SJSA1 (cell line): Measurements from ENCODE around the gene RAI14. TPM values are rescaled to one million over a fixed set of nuclear protein-coding genes. Genes with fewer than 3 reads are reported as not detected.
"Not testable (repeated sequence)": the region's sequence is repeated elsewhere in the genome, so short reads cannot be mapped to it uniquely, and the experiment has no call there.

Source experiments
- DNase-seq, 2 experiments: peaks; one replicate each; pipeline ENCODE4 v3.0.0-alpha.2; 2015 to 2020; ENCODE audit warnings: low spot score in 2 of 2, low read depth in 1 of 2
- H3K27ac ChIP-seq: fragments of 250-450 bp; sonication (Bioruptor Pico); 2 replicates; pipeline ENCODE4 v1.5.1; 2020; ENCODE audit warnings: mild to moderate bottlenecking, moderate library complexity
- H3K27me3 ChIP-seq: fragments of 250-450 bp; sonication (Bioruptor Pico); replicated peaks from 2 replicates; pipeline ENCODE4 v1.5.1; 2020; ENCODE audit warnings: mild to moderate bottlenecking, moderate library complexity
- H3K36me3 ChIP-seq: fragments of 250-450 bp; sonication (Bioruptor Pico); 2 replicates; pipeline ENCODE4 v1.5.1; 2020; ENCODE audit warnings: mild to moderate bottlenecking
- H3K4me1 ChIP-seq: fragments of 250-450 bp; sonication (Bioruptor Pico); replicated peaks from 2 replicates; pipeline ENCODE4 v1.6.1; 2021; ENCODE audit warnings: mild to moderate bottlenecking
- H3K4me3 ChIP-seq: fragments of 250-450 bp; sonication (Bioruptor Pico); 2 replicates; pipeline ENCODE4 v1.5.1; 2020; ENCODE audit warnings: mild to moderate bottlenecking
- H3K9me3 ChIP-seq: fragments of 250-450 bp; sonication (Bioruptor Pico); replicated peaks from 2 replicates; pipeline ENCODE4 v1.5.1; 2020; ENCODE audit warnings: mild to moderate bottlenecking
- total RNA-seq: library from RNA; depleted of rRNA; stranded (reverse); fragments of >200 nt; shearing (Covaris generic); gene quantifications from 2 replicates; pipeline ENCODE4 v1.2.3, GENCODE V29; 2014

Gene RAI14
- total RNA-seq, 1 experiment from 2014 or later, result 30.6 TPM

DNA sequence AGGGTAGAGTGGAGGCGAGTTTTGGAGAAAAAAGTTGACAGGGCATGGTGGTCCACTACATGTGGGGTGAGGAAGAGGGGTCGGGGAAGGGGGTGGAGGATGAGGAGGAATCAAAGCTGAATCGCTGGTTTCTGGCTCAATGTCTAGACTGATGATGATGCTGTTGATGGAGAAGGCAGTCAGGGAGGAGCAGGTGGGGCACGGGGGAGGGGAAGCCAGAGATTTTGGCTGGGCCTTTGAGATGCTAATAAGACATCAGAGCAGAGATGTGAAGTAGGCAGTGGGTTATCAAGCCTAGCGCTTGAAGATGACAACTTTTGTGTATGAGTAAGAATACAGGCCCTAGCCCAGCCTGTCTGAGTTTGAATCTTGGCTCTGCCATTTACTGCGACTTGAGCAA, 150.4 kb downstream of the RAI14 start:
- Histone ChIP-seq H3K36me3 (no peaks in the 10 kb centered on the region), H3K4me3 (no peak overlapping the region), H3K27ac (no peak overlapping the region), H3K9me3 (no peaks in the 10 kb centered on the region), H3K4me1 (no peaks in the 10 kb centered on the region), H3K27me3 (no peaks in the 10 kb centered on the region)
- no peak for DNase-seq

DNA sequence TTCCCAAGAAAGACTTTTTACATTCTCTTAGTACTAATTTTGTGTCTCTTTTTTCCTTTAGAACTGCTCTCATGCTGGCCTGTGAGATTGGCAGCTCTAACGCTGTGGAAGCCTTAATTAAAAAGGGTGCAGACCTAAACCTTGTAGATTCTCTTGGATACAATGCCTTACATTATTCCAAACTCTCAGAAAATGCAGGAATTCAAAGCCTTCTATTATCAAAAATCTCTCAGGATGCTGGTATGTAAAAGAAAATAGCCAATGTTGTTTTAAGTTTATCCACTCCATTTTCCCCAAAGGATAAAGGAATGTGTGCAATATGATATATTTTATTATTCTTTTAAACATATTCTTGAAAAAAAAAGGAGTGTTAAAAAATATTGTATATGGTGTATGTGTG, 155.6 kb downstream of the RAI14 start:
- no peak overlapping the region for H3K27ac ChIP-seq

DNA sequence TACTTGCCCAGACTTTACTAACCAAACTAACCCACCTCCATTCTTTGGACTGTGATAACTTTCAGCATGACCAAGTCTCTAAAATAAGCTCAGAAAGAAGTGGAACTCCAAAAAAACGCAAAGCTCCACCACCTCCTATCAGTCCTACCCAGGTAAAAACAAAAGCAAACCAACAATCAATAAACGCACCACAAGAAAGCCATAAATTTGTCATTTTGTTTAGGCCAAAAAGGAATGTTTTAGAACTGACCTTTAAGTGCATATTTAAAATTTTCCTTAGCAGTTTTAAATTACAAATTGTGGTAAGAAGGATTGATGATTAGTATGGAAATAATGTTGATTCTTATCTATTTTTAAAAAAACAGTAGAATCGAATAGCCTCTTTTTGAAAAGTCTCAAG, 157.4 kb downstream of the RAI14 start:
- Histone ChIP-seq H3K4me3 (no peak overlapping the region), H3K9me3 (no peaks in the 10 kb centered on the region), H3K27ac (no peak overlapping the region), H3K36me3 (no peaks in the 10 kb centered on the region), H3K27me3 (no peaks in the 10 kb centered on the region), H3K4me1 (no peaks in the 10 kb centered on the region)
- no peak for DNase-seq

More for the DNA sequence above, 155.6 kb downstream of the RAI14 start:
- Histone ChIP-seq H3K27me3 (no peaks in the 10 kb centered on the region), H3K4me1 (no peaks in the 10 kb centered on the region), H3K4me3 (no peak overlapping the region), H3K9me3 (no peaks in the 10 kb centered on the region), H3K36me3 (no peaks in the 10 kb centered on the region)
- DNase-seq, result no peak

DNA sequence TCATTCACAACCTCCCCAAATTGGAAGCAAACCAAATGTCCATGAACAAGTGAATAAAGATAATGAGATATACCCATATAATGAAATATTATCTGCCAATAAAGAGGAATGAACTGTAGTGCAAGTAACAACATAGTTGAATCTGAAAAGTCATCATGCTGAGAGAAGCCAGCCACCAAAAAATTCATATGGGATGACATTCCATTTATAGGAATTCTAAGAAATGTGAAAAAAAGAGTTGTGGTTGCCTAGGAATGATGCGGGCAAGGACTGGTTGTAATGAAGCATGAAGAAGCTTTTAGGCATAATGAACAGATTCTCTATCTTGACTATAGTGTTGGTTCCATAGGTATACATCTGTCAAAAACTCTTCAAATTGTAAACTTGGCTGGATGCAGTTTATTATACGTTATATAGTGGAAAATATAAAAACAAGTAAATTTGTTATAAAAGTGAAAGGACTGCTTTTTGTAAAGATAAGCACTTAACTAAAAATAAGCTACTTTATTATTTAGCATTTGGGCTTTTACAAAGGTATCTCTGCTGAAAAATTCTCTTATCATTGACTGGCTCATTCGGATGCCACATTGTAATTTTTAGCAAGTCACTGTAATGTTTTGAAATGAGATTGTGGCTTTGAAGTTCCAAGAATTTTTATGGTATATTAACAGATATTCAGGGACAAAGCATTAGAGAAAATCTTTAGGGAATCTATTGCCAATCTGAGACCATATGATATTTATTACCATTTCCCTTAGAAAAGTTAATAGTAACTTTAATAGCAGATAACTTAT, 161.6 kb downstream of the RAI14 start:
- H3K27me3 ChIP-seq, result no peaks in the 10 kb centered on the region
- H3K36me3 ChIP-seq, result no peaks in the 10 kb centered on the region; the same call in 1 of the 2 replicates
- H3K4me1 ChIP-seq, result no peaks in the 10 kb centered on the region
- no peak overlapping the region for H3K4me3 ChIP-seq
- no peak for DNase-seq
- H3K27ac ChIP-seq, result no peak overlapping the region
- H3K9me3 ChIP-seq, result no peaks in the 10 kb centered on the region

DNA sequence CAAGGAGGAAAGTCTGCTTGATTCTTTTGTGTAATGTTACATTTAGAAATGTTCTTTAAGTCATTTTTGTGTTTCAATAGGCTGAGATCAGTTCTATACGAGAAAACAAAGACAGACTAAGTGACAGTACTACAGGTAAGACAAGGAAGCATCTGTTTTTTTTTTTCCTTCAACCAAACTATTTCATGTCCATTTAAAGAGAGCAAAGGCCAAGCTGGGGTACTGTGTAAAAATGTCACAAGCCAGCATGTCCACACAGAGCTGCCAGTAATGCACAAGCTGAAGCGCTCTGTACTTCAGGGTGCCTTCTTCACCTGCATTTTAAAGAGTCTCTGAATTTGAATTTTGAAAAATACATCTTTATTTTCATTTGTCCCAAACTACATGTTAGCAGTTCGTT, 162.6 kb downstream of the RAI14 start:
- Histone ChIP-seq H3K27ac (no peak overlapping the region), H3K9me3 (no peaks in the 10 kb centered on the region), H3K36me3 (peaks cover 7% of the 10 kb centered on the region), H3K4me3 (no peak overlapping the region), H3K4me1 (no peaks in the 10 kb centered on the region), H3K27me3 (no peaks in the 10 kb centered on the region)
- no peak for DNase-seq

DNA sequence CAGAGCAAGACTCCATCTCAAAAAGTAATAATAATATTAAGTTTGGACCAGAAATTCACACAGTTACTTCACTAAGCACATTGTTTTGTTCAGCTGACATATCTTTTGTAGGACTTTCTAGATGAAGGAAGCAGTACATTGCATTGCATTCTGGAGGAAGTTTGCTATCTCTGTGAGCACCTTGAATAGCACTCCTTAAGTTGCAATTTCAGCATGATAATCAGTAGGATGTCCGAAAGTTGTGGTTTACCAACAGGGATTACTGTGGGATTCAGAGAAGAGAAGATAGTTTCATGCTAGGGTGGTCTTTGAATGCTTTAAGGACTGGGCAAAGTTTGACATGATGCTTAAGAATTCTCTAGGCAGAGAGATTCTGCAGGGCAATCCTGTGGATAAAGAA, 164.5 kb downstream of the RAI14 start:
- Histone ChIP-seq H3K27ac (no peak overlapping the region), H3K4me1 (no peaks in the 10 kb centered on the region), H3K9me3 (no peaks in the 10 kb centered on the region), H3K36me3 (peaks cover 10% of the 10 kb centered on the region), H3K4me3 (no peak overlapping the region), H3K27me3 (no peaks in the 10 kb centered on the region)
- DNase-seq, result no peak

DNA sequence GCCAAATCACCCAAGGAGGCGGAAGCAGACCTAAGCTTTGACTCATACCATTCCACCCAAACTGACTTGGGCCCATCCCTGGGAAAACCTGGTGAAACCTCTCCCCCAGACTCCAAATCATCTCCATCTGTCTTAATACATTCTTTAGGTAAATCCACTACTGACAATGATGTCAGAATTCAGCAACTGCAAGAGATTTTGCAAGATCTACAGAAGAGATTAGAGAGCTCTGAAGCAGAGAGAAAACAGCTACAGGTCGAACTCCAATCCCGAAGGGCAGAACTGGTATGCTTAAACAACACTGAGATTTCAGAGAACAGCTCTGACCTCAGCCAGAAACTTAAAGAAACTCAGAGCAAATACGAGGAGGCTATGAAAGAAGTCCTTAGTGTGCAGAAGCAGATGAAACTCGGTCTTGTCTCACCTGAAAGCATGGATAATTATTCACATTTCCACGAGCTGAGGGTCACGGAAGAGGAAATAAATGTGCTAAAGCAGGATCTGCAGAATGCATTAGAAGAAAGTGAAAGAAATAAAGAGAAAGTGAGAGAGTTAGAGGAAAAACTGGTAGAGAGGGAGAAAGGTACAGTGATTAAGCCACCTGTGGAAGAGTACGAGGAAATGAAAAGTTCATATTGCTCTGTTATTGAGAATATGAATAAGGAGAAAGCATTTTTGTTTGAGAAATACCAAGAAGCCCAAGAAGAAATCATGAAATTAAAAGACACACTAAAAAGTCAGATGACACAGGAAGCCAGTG, 167.0 kb downstream of the RAI14 start:
- no peak overlapping the region for H3K27ac ChIP-seq
- H3K9me3 ChIP-seq, result no peaks in the 10 kb centered on the region
- H3K36me3 ChIP-seq, result peaks cover 15% of the 10 kb centered on the region
- DNase-seq, result no peak
- H3K4me3 ChIP-seq, result no peak overlapping the region
- H3K27me3 ChIP-seq, result no peaks in the 10 kb centered on the region
- no peaks in the 10 kb centered on the region for H3K4me1 ChIP-seq

DNA sequence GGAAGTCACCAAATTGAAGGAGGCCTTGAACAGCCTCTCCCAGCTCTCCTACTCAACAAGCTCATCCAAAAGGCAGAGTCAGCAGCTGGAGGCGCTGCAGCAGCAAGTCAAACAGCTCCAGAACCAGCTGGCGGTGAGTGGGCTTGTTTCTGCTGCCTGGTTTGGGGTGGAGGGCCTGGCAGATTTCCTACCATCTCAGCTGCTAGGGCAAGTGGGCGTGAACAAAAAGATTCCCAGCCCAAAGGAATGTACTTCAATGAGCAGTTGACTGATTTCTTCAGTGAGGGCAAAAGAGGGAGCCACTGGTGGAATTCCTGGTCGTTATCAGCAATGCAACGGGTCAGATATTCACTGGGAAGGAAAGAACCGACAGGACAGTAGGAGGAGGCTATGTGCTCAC, 170.2 kb downstream of the RAI14 start:
- DNase-seq, result no peak
- Histone ChIP-seq H3K27me3 (no peaks in the 10 kb centered on the region), H3K36me3 (peaks cover 18% of the 10 kb centered on the region), H3K4me3 (no peak overlapping the region), H3K4me1 (no peaks in the 10 kb centered on the region), H3K9me3 (no peaks in the 10 kb centered on the region), H3K27ac (no peak overlapping the region)

DNA sequence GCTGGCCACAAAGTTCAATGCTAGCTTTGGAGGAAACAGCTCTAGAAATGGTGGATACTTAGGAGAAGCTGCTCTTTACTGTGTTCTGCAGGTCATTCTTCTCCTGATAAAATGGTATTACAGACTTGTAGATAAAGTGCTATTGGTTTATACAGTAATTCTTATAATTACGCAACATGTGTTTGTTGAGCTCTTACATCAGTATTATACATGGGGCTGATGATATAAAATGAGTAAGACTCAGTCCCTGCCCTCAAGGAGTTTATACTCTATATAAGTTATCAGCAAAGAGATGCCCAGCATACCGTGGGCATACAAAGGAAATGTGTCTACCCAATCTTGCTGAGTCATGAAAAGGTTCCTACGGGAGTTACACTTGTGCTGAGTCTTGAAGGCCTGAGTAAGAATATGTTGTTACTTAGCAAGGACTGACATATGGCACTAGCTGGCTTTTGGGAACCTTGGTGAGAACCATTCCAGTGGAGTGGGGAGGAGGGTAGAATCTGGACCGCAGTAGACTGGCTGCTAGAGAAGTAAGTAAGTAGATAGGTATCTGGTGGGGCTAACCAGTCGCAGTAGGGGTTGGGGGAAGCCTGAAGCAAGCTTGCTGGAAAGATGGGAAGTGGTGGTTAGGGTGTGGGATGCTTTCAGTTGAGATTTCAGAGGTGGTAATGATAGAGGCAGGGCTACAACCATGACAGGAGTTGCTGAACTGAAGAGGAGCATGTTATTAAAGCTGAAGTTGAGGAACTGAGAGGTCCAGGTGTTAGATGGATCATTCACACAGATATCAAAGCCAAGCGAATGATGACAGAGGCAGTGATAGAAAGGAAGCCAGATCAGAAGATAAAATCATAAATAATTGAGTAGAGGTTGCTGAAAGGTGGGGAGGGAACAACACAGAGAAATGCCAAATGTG, 171.7 kb downstream of the RAI14 start:
- peaks cover 18% of the 10 kb centered on the region for H3K36me3 ChIP-seq

DNA sequence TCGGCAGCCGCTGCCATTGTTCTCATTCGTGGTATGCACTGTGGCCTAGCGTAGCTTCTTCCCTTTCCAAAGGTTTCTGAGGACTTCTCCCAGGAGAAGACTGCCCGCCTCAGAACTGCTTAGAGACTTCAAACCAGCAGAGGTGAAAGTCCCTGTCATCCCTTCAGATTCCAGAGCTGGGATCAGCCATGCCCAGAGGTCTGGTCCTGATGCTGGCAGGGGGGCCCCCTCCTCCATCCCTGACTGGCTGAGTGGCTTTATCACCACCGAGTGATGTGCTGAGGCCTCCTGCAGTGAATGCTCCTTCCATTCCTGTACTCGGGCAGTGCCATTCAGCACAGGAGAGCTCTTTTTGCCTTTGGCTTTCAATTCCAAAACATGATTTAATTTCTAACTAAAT, 174.7 kb downstream of the RAI14 start:
- not testable (repeated sequence) for H3K9me3 ChIP-seq, H3K4me3 ChIP-seq, H3K27me3 ChIP-seq, H3K27ac ChIP-seq, H3K4me1 ChIP-seq, DNase-seq, H3K36me3 ChIP-seq

More for the DNA sequence above, 171.7 kb downstream of the RAI14 start:
- H3K27me3 ChIP-seq, result no peaks in the 10 kb centered on the region
- H3K9me3 ChIP-seq, result no peaks in the 10 kb centered on the region
- DNase-seq, result no peak
- no peak overlapping the region for H3K27ac ChIP-seq
- no peak overlapping the region for H3K4me3 ChIP-seq
- H3K4me1 ChIP-seq, result no peaks in the 10 kb centered on the region

DNA sequence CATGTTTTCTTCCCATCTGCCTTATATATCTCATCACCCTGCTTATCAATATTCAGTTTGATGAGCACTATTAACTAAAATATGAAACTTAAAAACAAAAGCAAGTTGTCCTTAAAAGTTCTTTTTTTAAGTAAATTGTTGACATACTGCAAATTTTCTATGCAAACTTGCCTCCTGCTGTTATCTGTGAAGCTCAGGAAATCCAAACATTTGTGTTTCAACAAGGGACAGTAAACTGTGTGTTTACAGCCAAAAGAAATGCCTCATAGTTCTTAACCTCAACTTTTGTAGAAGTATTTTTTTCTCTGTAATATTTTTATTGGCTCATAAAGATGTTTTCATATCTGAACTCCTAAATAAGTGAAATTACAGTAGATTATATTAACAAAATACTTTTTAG, 175.2 kb downstream of the RAI14 start:
- Histone ChIP-seq H3K9me3 (no peaks in the 10 kb centered on the region), H3K36me3 (peaks cover 8% of the 10 kb centered on the region; the same call in 1 of the 2 replicates), H3K27me3 (no peaks in the 10 kb centered on the region), H3K4me1 (no peaks in the 10 kb centered on the region), H3K27ac (no peak overlapping the region), H3K4me3 (no peak overlapping the region)
- DNase-seq, result no peak

DNA sequence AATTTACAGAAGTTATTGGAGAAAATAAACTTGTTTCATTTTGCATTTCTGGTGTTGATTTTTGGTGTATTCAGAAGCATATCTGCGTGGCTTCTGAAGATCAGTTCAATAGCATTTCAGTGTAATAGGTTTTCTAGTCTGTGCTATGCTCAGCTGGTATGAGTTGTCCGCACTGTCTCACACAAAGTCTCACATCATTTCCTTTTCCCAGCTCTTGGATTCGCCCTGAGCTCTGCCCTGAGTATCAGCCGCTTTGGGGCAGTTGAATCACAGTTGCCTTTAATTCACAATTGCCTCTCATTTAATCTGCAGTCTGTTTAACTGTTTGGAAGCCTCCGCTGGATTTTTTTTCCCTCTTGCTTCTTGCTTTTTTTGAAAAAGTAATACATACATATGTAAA, 176.4 kb downstream of the RAI14 start:
- Histone ChIP-seq H3K4me3 (no peak overlapping the region), H3K4me1 (no peaks in the 10 kb centered on the region), H3K27ac (no peak overlapping the region), H3K9me3 (no peaks in the 10 kb centered on the region), H3K27me3 (no peaks in the 10 kb centered on the region), H3K36me3 (0 out of 2 replicates have a peak, but pooled peaks cover 3% of the 10 kb centered on the region)
- DNase-seq, result no peak

DNA sequence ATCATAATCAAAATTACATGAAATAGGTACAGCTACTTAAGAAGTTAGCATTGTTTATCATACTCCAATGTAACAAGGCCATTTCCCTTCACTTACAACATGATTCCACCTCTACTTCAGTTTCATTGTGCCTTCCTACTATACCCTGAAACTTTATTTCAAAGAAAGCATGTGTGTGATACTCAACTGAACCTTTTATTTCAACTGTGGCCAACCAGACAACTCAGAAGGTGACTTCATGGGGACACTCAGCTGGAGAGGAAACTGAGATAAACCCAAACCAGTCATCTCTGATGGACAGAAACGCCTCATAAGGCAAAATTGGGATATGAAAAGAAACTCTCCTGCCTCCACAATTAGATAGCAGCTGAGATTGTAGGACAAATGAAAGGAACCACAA, 177.0 kb downstream of the RAI14 start:
- H3K36me3 ChIP-seq, result 0 out of 2 replicates have a peak, but pooled peaks cover 3% of the 10 kb centered on the region
- H3K9me3 ChIP-seq, result no peaks in the 10 kb centered on the region
- H3K4me1 ChIP-seq, result no peaks in the 10 kb centered on the region
- H3K27ac ChIP-seq, result no peak overlapping the region
- no peak for DNase-seq
- no peaks in the 10 kb centered on the region for H3K27me3 ChIP-seq
- no peak overlapping the region for H3K4me3 ChIP-seq
